Kidney (tissue), 14 donors: Measurements from ENCODE around the gene GBE1. TPM values are rescaled to one million over a fixed set of nuclear protein-coding genes. Genes with fewer than 3 reads are reported as not detected.

ENCODE experiments used
- DNase-seq, 5 donors: peaks; one replicate each; pipeline ENCODE4 v3.0.0-alpha.2; 2013 to 2020
- FAIRE-seq: peaks from 2 replicates; lab custom pipeline; 2012; peaks lifted over from hg19 to GRCh38; lab: Jason Lieb, UNC
- H3K27ac ChIP-seq, 2 donors: one replicate each; pipeline ENCODE4 v1.7.0; 2013; ENCODE audit warnings: low read depth in 2 of 2, low read length in 2 of 2, inconsistent platforms in 1 of 2
- H3K27me3 ChIP-seq: one replicate; pipeline ENCODE4 v1.7.1; 2013; ENCODE audit warnings: low read length, inconsistent platforms; ENCODE audit not compliant: control insufficient read depth, insufficient read depth
- H3K36me3 ChIP-seq, 3 donors: one replicate each; pipeline versions ENCODE4 v1.7.0 to v1.7.1; 2013; ENCODE audit warnings: low read length in 3 of 3, control low read depth in 1 of 3, inconsistent platforms in 1 of 3; ENCODE audit not compliant: insufficient read depth in 3 of 3, control insufficient read depth in 2 of 3
- H3K4me1 ChIP-seq, 3 donors: one replicate each; pipeline versions ENCODE4 v1.7.0 to v1.7.1; 2013; ENCODE audit warnings: low read length in 3 of 3, inconsistent platforms in 1 of 3, low read depth in 1 of 3; ENCODE audit not compliant: control insufficient read depth in 2 of 3, insufficient read depth in 2 of 3
- H3K4me3 ChIP-seq, 3 donors: one replicate each; pipeline versions ENCODE4 v1.7.0 to v1.8.1; 2013; ENCODE audit warnings: low read length in 3 of 3, control low read depth in 1 of 3, inconsistent platforms in 1 of 3
- H3K9ac ChIP-seq, 3 donors: one replicate each; pipeline versions ENCODE4 v1.7.0 to v1.7.1; 2013; ENCODE audit warnings: low read length in 3 of 3, control low read depth in 1 of 3, inconsistent platforms in 1 of 3
- H3K9me3 ChIP-seq, 3 donors: one replicate each; pipeline versions ENCODE4 v1.7.0 to v1.7.1; 2013; ENCODE audit warnings: low read length in 3 of 3, control low read depth in 1 of 3, inconsistent platforms in 1 of 3; ENCODE audit not compliant: control insufficient read depth in 2 of 3, insufficient read depth in 1 of 3
- CTCF ChIP-seq: IDR thresholded peaks from 3 replicates; pipeline ENCODE4 v1.5.1; 2012; ENCODE audit warnings: mild to moderate bottlenecking, moderate library complexity, borderline replicate concordance; ENCODE audit not compliant: insufficient read depth; ENCODE audit errors: extremely low read depth
- intact Hi-C: fragments of 100-400 bp; cut with DNase I; formaldehyde crosslinking; loops from one replicate; pipeline ENCODE4 v1.11.1; 2022
- polyA plus RNA-seq: library from polyadenylated mRNA; stranded (reverse); fragments of 350-450 nt; fragmentation: Illumina TruSeq; extraction: RNeasy Lipid Tissue Mini Kit (QIAGEN cat#74804); gene quantifications from one replicate; pipeline ENCODE4 v1.2.3, GENCODE V29; 2014; ENCODE audit warnings: low read depth, low replicate concordance; ENCODE audit not compliant: insufficient read depth
- total RNA-seq: library from RNA; stranded (reverse); fragmentation: NEBNext Ultra II Directional; extraction: Animal tissue kit (Norgen Biotek cat#: 25700); gene quantifications from one replicate; pipeline ENCODE4 v1.2.1, GENCODE V29; 2021
- donor health status: control.
- donor health status: control.
- donor health status: control.
- donor health status: control.
- donor health status: control.
- donor health status: DM: yes; HTN: yes; CAD: no.
- donor health status: Normal renal cell carcinoma (clear cell type).

GBE1 gene
- total and polyA plus RNA-seq, 2 donors from 2014 or later: 29.3 to 36.2 TPM

- Histone ChIP-seq H3K27me3 (no peaks in the 10 kb centered on the region), H3K9me3 (no peaks in the 10 kb centered on the region), H3K36me3 (no peaks in the 10 kb centered on the region), H3K4me1 (no peaks in the 10 kb centered on the region), H3K27ac (no peak overlapping the region), H3K9ac (no peak overlapping the region), H3K4me3 (no peak overlapping the region)
- no peak for TF ChIP-seq CTCF
- intact Hi-C loops: no loop called here
- no peak for DNase-seq
- no peak for FAIRE-seq
Observed at GRCh38 chr3:81645248-81645647, 116.2 kb downstream of the GBE1 start.

- Histone ChIP-seq H3K27me3 (no peaks in the 10 kb centered on the region), H3K4me1 (no peaks in the 10 kb centered on the region), H3K9ac (no peak overlapping the region), H3K27ac (no peak overlapping the region), H3K9me3 (no peaks in the 10 kb centered on the region), H3K4me3 (no peak overlapping the region), H3K36me3 (no peaks in the 10 kb centered on the region)
- TF ChIP-seq CTCF: peak; percentile 9
- DNase-seq (peak in 1 of 5 donors; percentile 25), FAIRE-seq (no peak)
- intact Hi-C loops: no loop called here
Observed at GRCh38 chr3:81643721-81644120, 117.7 kb downstream of the GBE1 start.

GRCh38 chr3:81638480-81638879, 123.0 kb downstream of the GBE1 start:
- H3K9ac ChIP-seq: no peak overlapping the region
- no peak overlapping the region for H3K27ac ChIP-seq
- no peak overlapping the region for H3K4me3 ChIP-seq
- FAIRE-seq (no peak), DNase-seq (no peak)
- no peaks in the 10 kb centered on the region for H3K27me3 ChIP-seq
- no peaks in the 10 kb centered on the region for H3K4me1 ChIP-seq
- intact Hi-C loops: no loop called here
- H3K36me3 ChIP-seq: no peaks in the 10 kb centered on the region
- no peaks in the 10 kb centered on the region for H3K9me3 ChIP-seq
- no peak for TF ChIP-seq CTCF

GRCh38 chr3:81632659-81633058, 128.8 kb downstream of the GBE1 start:
- intact Hi-C loops: no loop called here
- H3K4me1 ChIP-seq: no peaks in the 10 kb centered on the region
- FAIRE-seq (no peak), DNase-seq (no peak)
- H3K4me3 ChIP-seq: no peak overlapping the region
- no peak for TF ChIP-seq CTCF
- H3K27me3 ChIP-seq: no peaks in the 10 kb centered on the region
- no peaks in the 10 kb centered on the region for H3K36me3 ChIP-seq
- no peak overlapping the region for H3K9ac ChIP-seq
- no peak overlapping the region for H3K27ac ChIP-seq
- H3K9me3 ChIP-seq: no peaks in the 10 kb centered on the region
